Neutrophil (primary cell): ENCODE results near the gene OR52E1.

Experiments
- H3K27ac ChIP-seq: fragments of 200-600 bp; sonication (generic); 2 replicates; pipeline ENCODE4 v1.5.1; 2016; ENCODE audit warnings: mild to moderate bottlenecking, moderate library complexity
- H3K27me3 ChIP-seq: fragments of 200-600 bp; sonication (generic); 2 replicates; pipeline ENCODE4 v1.6.0; 2016; ENCODE audit warnings: mild to moderate bottlenecking
- H3K36me3 ChIP-seq: fragments of 200-600 bp; sonication (generic); 2 replicates; pipeline ENCODE4 v1.5.1; 2017
- H3K4me1 ChIP-seq, 2 experiments: fragments of 200-600 bp in 1 of 2; sonication (generic) in 1 of 2; 1 replicate in 1 of 2; 2 replicates in 1 of 2; pipeline versions ENCODE4 v1.5.1 to v1.6.1; 2013 to 2016; ENCODE audit warnings: low read depth in 1 of 2, low read length in 1 of 2, mild to moderate bottlenecking in 1 of 2, moderate library complexity in 1 of 2; ENCODE audit not compliant: control insufficient read depth in 1 of 2, insufficient read depth in 1 of 2
- H3K4me3 ChIP-seq, 2 experiments: fragments of 200-600 bp in 1 of 2; sonication (generic) in 1 of 2; 1 replicate in 1 of 2; 2 replicates in 1 of 2; pipeline ENCODE4 v1.5.1; 2013 to 2016; ENCODE audit warnings: low read depth in 1 of 2, low read length in 1 of 2, mild to moderate bottlenecking in 1 of 2, moderate library complexity in 1 of 2
- H3K9me3 ChIP-seq: fragments of 200-600 bp; sonication (generic); 2 replicates; pipeline ENCODE4 v1.5.1; 2016
- TF ChIP-seq, protein P1 (sequence below): fragments of 200-600 bp; sonication (generic); IDR thresholded peaks from 2 replicates; pipeline ENCODE4 v1.5.1; 2016; ENCODE audit warnings: antibody characterized with exemption

The OR52E1 gene

GRCh38 chr11:5092821-5093585 is 23.6 kb downstream of the OR52E1 start:
- H3K27ac ChIP-seq, result no peak overlapping the region
- no peaks in the 10 kb centered on the region for H3K4me1 ChIP-seq
- TF ChIP-seq, protein P1, sequence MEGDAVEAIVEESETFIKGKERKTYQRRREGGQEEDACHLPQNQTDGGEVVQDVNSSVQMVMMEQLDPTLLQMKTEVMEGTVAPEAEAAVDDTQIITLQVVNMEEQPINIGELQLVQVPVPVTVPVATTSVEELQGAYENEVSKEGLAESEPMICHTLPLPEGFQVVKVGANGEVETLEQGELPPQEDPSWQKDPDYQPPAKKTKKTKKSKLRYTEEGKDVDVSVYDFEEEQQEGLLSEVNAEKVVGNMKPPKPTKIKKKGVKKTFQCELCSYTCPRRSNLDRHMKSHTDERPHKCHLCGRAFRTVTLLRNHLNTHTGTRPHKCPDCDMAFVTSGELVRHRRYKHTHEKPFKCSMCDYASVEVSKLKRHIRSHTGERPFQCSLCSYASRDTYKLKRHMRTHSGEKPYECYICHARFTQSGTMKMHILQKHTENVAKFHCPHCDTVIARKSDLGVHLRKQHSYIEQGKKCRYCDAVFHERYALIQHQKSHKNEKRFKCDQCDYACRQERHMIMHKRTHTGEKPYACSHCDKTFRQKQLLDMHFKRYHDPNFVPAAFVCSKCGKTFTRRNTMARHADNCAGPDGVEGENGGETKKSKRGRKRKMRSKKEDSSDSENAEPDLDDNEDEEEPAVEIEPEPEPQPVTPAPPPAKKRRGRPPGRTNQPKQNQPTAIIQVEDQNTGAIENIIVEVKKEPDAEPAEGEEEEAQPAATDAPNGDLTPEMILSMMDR, result no peak
- H3K9me3 ChIP-seq, result no peaks in the 10 kb centered on the region
- no peaks in the 10 kb centered on the region for H3K36me3 ChIP-seq
- no peaks in the 10 kb centered on the region for H3K27me3 ChIP-seq
- no peak overlapping the region for H3K4me3 ChIP-seq

DNA sequence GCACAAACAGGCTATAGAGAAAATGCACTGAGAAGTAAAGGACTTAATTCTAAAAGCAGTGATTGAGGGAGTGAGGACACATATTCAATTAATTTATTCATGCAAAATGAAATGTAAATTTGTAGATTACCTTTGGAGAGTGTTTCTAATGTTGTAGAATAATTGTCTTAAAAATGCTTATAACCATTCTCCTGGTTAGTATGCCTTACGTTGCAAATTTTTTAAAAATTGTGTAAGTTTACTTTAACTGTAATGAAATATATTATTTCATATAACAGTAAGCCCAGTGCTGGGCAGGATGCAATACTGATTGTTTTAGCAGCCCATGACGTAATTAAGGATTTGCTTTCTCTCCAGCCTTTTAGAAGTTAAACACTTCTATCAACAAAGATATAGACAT is 26.6 kb downstream of the OR52E1 start:
- TF ChIP-seq, protein P1, result no peak
- Histone ChIP-seq H3K36me3 (no peaks in the 10 kb centered on the region), H3K27ac (no peak overlapping the region), H3K9me3 (no peaks in the 10 kb centered on the region), H3K4me1 (no peaks in the 10 kb centered on the region), H3K27me3 (no peaks in the 10 kb centered on the region), H3K4me3 (no peak overlapping the region)

GRCh38 chr11:5102246-5102645 is 32.9 kb downstream of the OR52E1 start:
- Histone ChIP-seq H3K4me1 (no peaks in the 10 kb centered on the region), H3K4me3 (no peak overlapping the region), H3K27ac (no peak overlapping the region), H3K9me3 (no peaks in the 10 kb centered on the region), H3K27me3 (no peaks in the 10 kb centered on the region), H3K36me3 (no peaks in the 10 kb centered on the region)
- TF ChIP-seq, protein P1, result no peak

GRCh38 chr11:5103066-5103465 is 33.7 kb downstream of the OR52E1 start:
- H3K4me1 ChIP-seq, result no peaks in the 10 kb centered on the region
- H3K27ac ChIP-seq, result no peak overlapping the region
- H3K27me3 ChIP-seq, result no peaks in the 10 kb centered on the region
- TF ChIP-seq, protein P1, result no peak
- H3K36me3 ChIP-seq, result no peaks in the 10 kb centered on the region
- no peak overlapping the region for H3K4me3 ChIP-seq
- no peaks in the 10 kb centered on the region for H3K9me3 ChIP-seq

- Histone ChIP-seq H3K9me3 (no peaks in the 10 kb centered on the region), H3K27me3 (no peaks in the 10 kb centered on the region), H3K4me3 (no peak overlapping the region), H3K36me3 (no peaks in the 10 kb centered on the region), H3K4me1 (no peaks in the 10 kb centered on the region), H3K27ac (no peak overlapping the region)
- TF ChIP-seq, protein P1, result no peak
Measured at GRCh38 chr11:5107285-5107684, 37.9 kb downstream of the OR52E1 start.
